GM23248 (cell line): Measurements from ENCODE around the gene NSD2.

Source experiments
- EZH2 ChIP-seq: fragments of 200-600 bp; sonication (generic); IDR thresholded peaks from 2 replicates; pipeline ENCODE4 v1.6.1; 2018; ENCODE audit warnings: antibody characterized with exemption, mild to moderate bottlenecking; ENCODE audit not compliant: insufficient read depth, poor library complexity, severe bottlenecking
- EZH2phosphoT487 ChIP-seq: fragments of 200-600 bp; sonication (generic); IDR thresholded peaks from 2 replicates; pipeline ENCODE4 v1.6.1; 2018; ENCODE audit warnings: antibody characterized with exemption, moderate library complexity, mild to moderate bottlenecking, low read depth; ENCODE audit not compliant: insufficient read depth

DNA sequence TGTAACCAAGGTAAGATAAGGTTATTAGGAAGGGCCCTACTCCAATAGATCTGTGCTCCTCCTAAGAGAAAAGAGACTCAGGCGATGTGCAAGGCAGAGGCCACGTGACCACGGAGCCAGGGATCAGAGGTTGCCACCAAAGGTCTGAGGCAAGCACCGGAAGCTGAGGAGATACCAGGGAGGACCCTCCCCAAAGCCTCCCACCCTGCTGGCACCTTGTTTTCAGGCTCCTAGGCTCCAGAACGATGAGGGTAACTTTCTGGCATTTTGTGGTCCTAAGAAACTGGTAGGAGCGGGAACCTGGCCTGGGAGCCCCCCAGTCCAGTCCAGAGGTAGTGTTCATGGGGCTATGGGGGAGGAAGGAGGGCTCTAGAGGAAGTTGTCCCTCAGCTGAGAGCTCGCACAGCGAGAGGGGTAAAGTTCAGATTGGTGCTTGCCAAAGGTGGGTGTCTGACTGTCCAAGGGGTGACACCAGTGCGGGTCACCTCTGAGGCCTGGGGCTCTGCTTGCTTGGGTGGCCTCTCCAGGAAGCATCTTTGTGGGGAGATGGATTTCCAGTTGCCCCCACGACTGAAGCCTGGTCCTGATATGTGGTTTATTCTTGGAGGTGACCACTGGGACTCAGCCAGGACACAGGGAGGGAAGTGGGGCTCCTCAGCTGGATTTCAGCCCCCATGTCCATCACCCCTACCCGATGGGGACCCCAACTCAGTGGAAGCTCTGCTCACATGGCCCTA, 7.7 kb upstream of the NSD2 start:
- TF ChIP-seq EZH2, result no peak
- TF ChIP-seq EZH2phosphoT487, result no peak
